Sigmoid colon (tissue), 7 donors: Measurements from ENCODE around the gene CFAP46. TPM values are rescaled to one million over a fixed set of nuclear protein-coding genes. Genes with fewer than 3 reads are reported as not detected.

Experiments
- DNase-seq: peaks from one replicate; pipeline ENCODE4 v3.0.0-alpha.2; 2019
- H3K27ac ChIP-seq, 4 donors: fragments of 200-600 bp; sonication (generic); one replicate each; pipeline ENCODE4 v1.5.1; 2016 to 2019; ENCODE audit warnings: mild to moderate bottlenecking in 1 of 4
- H3K27me3 ChIP-seq, 3 donors: fragments of 200-600 bp; sonication (generic); one replicate each; pipeline ENCODE4 v1.5.1; 2019; ENCODE audit warnings: mild to moderate bottlenecking in 1 of 3
- H3K36me3 ChIP-seq, 4 donors: fragments of 200-600 bp; sonication (generic); one replicate each; pipeline ENCODE4 v1.5.1; 2016 to 2019
- H3K4me1 ChIP-seq, 4 donors: fragments of 200-600 bp; sonication (generic); one replicate each; pipeline ENCODE4 v1.5.1; 2017 to 2019
- H3K4me3 ChIP-seq, 4 donors: fragments of 200-600 bp; sonication (generic); one replicate each; pipeline ENCODE4 v1.5.1; 2017 to 2019; ENCODE audit warnings: mild to moderate bottlenecking in 2 of 4, moderate library complexity in 1 of 4
- H3K9me3 ChIP-seq, 4 donors: fragments of 200-600 bp in 3 of 4; sonication (generic) in 3 of 4; one replicate each; pipeline versions ENCODE4 v1.5.1 to v1.6.1; 2013 to 2019
- CTCF ChIP-seq, 4 experiments: fragments of 450-650 bp in 3 of 4; fragments of 200-600 bp in 1 of 4; IDR thresholded peaks; one replicate each; pipeline ENCODE4 v1.5.1; 2016 to 2019; ENCODE audit warnings: antibody characterized with exemption in 4 of 4, mild to moderate bottlenecking in 3 of 4, moderate library complexity in 2 of 4
- EP300 ChIP-seq, 4 donors: sonication (generic); formaldehyde crosslinking; IDR thresholded peaks; one replicate each; pipeline ENCODE4 v1.6.1; 2017; ENCODE audit warnings: antibody characterized with exemption in 4 of 4
- POLR2A ChIP-seq, 2 donors: fragments of 450-650 bp; IDR thresholded peaks; one replicate each; pipeline ENCODE4 v1.6.1; 2016; ENCODE audit warnings: antibody characterized with exemption in 2 of 2, mild to moderate bottlenecking in 2 of 2, moderate library complexity in 2 of 2
- POLR2AphosphoS5 ChIP-seq, 4 donors: sonication (generic); formaldehyde crosslinking; IDR thresholded peaks; one replicate each; pipeline ENCODE4 v1.6.1; 2017; ENCODE audit warnings: antibody characterized with exemption in 4 of 4
- WGBS, 2 donors: extraction: QIAGEN DNeasy Blood & Tissue Kit; methylation state at CpG; one replicate each; pipeline ENCODE4 v1.1.7; 2013; 5-methylcytosine and 5-hydroxymethylcytosine counted together
- intact Hi-C: fragments of 100-400 bp; cut with DNase I; formaldehyde crosslinking; loops from one replicate; pipeline ENCODE4 v1.15.1; 2023
- polyA plus RNA-seq, 3 donors: library from polyadenylated mRNA; stranded (reverse); fragments of 200-250 nt; gene quantifications; one replicate each; pipeline ENCODE4 v1.2.3, GENCODE V29; 2013
- total RNA-seq, 4 donors: library from RNA; depleted of rRNA; stranded (reverse); fragments of >200 nt; gene quantifications; one replicate each; pipeline ENCODE4 v1.1.0, GENCODE V29; 2016
- donor health status: healthy with polysubstance abuse.
- donor health status: Bipolar disorder and iron deficiency.
- donor health status: healthy.

CFAP46 gene
- total and polyA plus RNA-seq, 7 donors = 0.10 to 1.7 (median 0.38) TPM; not detected in 3

- TF ChIP-seq POLR2A (IDR thresholded peaks at IDR 0.05) (no peak), POLR2AphosphoS5 (IDR thresholded peaks at IDR 0.05) (no peak), EP300 (IDR thresholded peaks at IDR 0.05) (no peak), CTCF (IDR thresholded peaks at IDR 0.05) (no peak)
- no peak overlapping the region for H3K27ac ChIP-seq
- H3K36me3 ChIP-seq = peaks cover under 1 to 25% (median 11%) of the 10 kb centered on the region in 4 donors
- H3K4me3 ChIP-seq = peak overlapping the region in 2 of 4 donors; percentile 5 to 21
- intact Hi-C loops = loop anchor here (10.0 kb wide), 1 partner anchor 332 kb away; no protein-coding TSS in a partner anchor
- H3K27me3 ChIP-seq = peaks cover 54 to 80% (median 62%) of the 10 kb centered on the region in 3 donors
- H3K9me3 ChIP-seq = no peaks in the 10 kb centered on the region
- WGBS, 2 donors = 6 to 7% methylated on average over 58 of the region's 58 CpGs
- H3K4me1 ChIP-seq = peaks cover 0 to 44% (median 40%) of the 10 kb centered on the region in 4 donors
- no peak for DNase-seq
Measured at GRCh38 chr10:132786476-132786883, 155.9 kb downstream of the CFAP46 start.

- intact Hi-C loops = loop anchor here (10.0 kb wide), 1 partner anchor 331 kb away; no protein-coding TSS in a partner anchor
- Histone ChIP-seq H3K4me3 (peak within 1 kb of the TSS in 3 of 4 donors; percentile 7 to 35 (median 33)), H3K4me1 (peaks cover 0 to 44% (median 40%) of the 10 kb centered on the region in 4 donors), H3K27ac (no peak within 1 kb of the TSS), H3K36me3 (peaks cover 5 to 31% (median 14%) of the 10 kb centered on the region in 4 donors), H3K27me3 (peaks cover 54 to 85% (median 62%) of the 10 kb centered on the region in 3 donors), H3K9me3 (no peaks in the 10 kb centered on the region)
- no peak for DNase-seq
- no peak for TF ChIP-seq POLR2A (IDR thresholded peaks at IDR 0.05)
- no peak for TF ChIP-seq CTCF (IDR thresholded peaks at IDR 0.05)
- TF ChIP-seq EP300 (IDR thresholded peaks at IDR 0.05) = no peak
- TF ChIP-seq POLR2AphosphoS5 (IDR thresholded peaks at IDR 0.05) = no peak
- 1 to 3% methylated on average over 119 of the region's 119 CpGs for WGBS, 2 donors
Measured at GRCh38 chr10:132785723-132786475, 156.5 kb downstream of the CFAP46 start, which contains the start of gene NKX6-2. TSS of gene NKX6-2 (minus strand) at chr10:132786147. CDS start at chr10:132785948, 199 bp downstream.

- DNase-seq = no peak
- Histone ChIP-seq H3K4me1 (peaks cover 0 to 44% (median 40%) of the 10 kb centered on the region in 4 donors), H3K27me3 (peaks cover 54 to 89% (median 62%) of the 10 kb centered on the region in 3 donors), H3K36me3 (peaks cover 11 to 39% (median 17%) of the 10 kb centered on the region in 4 donors), H3K27ac (no peak overlapping the region), H3K4me3 (peak overlapping the region in 3 of 4 donors; percentile 7 to 35 (median 33)), H3K9me3 (no peaks in the 10 kb centered on the region)
- intact Hi-C loops = loop anchor here (10.0 kb wide), 1 partner anchor 330 kb away; no protein-coding TSS in a partner anchor
- 8 to 18% methylated on average over 111 of the region's 111 CpGs for WGBS, 2 donors
- no peak for TF ChIP-seq POLR2AphosphoS5 (IDR thresholded peaks at IDR 0.05)
- no peak for TF ChIP-seq POLR2A (IDR thresholded peaks at IDR 0.05)
- TF ChIP-seq CTCF (IDR thresholded peaks at IDR 0.05) = no peak
- no peak for TF ChIP-seq EP300 (IDR thresholded peaks at IDR 0.05)
Measured at GRCh38 chr10:132784866-132785722, 157.3 kb downstream of the CFAP46 start.

DNA sequence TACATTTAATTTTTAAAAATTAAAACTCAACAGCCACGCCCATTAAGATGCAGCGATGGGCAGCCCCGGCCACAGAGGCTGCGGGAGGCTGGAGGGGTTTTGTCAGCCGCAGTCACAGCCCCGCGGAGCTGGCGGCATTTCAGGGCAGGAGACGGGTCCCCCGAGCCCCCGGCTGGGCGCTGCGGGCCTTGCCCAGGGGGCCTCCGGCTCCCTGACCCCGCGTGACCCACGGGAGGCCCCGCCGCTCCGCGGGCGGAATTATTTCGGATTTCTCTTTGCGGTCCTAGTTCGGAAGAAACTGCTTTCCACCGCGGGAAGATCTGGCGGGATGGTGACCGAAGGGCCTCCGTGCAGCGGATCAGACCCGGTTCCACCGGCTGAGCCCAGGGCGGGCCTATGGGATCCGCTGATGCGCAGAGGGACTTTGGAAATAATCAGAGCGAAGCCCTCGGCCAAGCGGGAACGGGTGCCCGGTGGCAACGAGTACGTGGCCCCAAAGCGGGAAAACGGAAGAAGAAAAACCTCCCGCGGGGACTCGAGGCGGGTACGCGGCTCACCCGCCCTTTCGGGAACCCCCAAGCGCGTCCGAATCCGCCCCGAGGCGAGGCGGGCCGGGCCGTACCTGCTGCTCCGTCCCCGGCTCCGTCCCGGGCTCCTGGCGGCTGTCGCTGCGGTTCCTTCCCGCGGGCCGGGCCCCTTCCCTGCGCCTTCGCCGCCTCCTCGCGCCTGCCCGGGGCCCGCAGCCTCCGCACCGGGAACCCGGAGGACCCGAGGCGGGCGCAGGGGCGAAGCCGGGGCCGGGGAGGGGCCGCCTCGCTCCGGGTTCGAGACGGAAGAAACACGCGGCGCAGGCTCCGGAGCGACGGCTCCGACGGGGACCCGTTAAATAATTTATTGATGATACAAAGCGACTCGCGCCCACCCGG, 158.2 kb downstream of the CFAP46 start:
- TF ChIP-seq EP300 (IDR thresholded peaks at IDR 0.05) = no peak
- TF ChIP-seq POLR2AphosphoS5 (IDR thresholded peaks at IDR 0.05) = no peak
- TF ChIP-seq CTCF (IDR thresholded peaks at IDR 0.05) = no peak
- TF ChIP-seq POLR2A (IDR thresholded peaks at IDR 0.05) = no peak
- no peak overlapping the region for H3K4me3 ChIP-seq

More for the DNA sequence above, 158.2 kb downstream of the CFAP46 start:
- Histone ChIP-seq H3K4me1 (peaks cover 0 to 44% (median 40%) of the 10 kb centered on the region in 4 donors), H3K36me3 (peaks cover 14 to 48% (median 22%) of the 10 kb centered on the region in 4 donors), H3K27me3 (peaks cover 51 to 84% (median 54%) of the 10 kb centered on the region in 3 donors), H3K27ac (no peak overlapping the region), H3K9me3 (no peaks in the 10 kb centered on the region)
- 16 to 34% methylated on average over 106 of the region's 106 CpGs for WGBS, 2 donors
- DNase-seq = no peak
- intact Hi-C loops = loop anchor here (10.0 kb wide), 1 partner anchor 329 kb away; no protein-coding TSS in a partner anchor
